GM18870 (cell line): ENCODE results near the gene CHTF8.

ENCODE experiments used
- ATAC-seq: cut with Tn5 transposase; IDR thresholded peaks from one replicate; pipeline ENCODE4 v1.9.1; 2021; ENCODE audit warnings: moderate library complexity; ENCODE audit not compliant: unreplicated experiment

CHTF8 gene

DNA sequence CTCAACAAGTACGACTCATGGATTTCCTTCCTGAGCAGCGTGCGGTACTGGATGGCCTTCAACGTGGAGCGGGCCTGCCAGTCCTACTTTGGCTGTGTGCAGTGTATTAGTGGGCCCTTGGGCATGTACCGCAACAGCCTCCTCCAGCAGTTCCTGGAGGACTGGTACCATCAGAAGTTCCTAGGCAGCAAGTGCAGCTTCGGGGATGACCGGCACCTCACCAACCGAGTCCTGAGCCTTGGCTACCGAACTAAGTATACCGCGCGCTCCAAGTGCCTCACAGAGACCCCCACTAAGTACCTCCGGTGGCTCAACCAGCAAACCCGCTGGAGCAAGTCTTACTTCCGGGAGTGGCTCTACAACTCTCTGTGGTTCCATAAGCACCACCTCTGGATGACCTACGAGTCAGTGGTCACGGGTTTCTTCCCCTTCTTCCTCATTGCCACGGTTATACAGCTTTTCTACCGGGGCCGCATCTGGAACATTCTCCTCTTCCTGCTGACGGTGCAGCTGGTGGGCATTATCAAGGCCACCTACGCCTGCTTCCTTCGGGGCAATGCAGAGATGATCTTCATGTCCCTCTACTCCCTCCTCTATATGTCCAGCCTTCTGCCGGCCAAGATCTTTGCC lies 17.9 kb downstream of the CHTF8 start:
- no peak for ATAC-seq

GRCh38 chr16:69113216-69113615 lies 19.2 kb downstream of the CHTF8 start:
- ATAC-seq, result no peak

DNA sequence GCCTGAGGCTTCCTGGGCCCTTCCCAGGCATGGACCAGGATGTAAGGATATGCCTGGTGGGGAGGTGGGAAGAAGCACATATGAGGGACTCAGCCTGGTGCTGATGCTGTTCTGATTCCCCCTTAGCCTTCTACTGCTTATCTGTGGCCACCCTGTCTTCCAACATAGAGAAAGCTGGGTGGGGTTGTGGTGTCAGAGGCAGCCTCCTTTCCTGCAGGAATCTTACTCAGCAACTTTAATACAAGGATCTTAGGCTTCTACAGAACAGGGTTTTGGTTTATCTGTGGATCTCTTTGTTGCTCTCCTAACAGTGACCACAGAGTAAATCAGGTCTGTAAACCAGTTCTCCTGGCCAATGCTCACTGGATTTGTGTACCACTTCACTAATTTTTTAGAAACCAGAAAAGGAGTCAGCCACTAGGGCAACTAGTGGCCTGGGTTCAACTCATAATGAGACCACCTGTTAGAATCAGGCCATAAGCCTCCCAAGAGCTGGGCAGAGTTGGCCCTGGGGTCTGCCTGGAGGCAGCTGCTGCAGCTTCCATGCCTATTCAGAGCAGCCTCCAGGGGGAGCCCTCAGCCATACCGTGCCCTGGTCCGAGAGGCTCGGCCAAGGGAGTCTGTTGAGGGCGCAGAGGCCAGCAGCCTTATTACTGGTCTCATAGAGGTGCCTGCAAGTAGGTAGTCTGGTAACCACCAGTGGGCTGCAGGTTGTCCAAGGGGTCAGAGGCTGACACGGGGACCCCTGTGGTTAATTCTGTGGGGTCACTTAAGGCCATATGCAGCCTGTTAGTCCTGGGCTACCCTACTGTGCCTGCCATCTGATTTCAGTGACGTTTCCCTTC lies 19.9 kb downstream of the CHTF8 start:
- no peak for ATAC-seq

GRCh38 chr16:69111876-69112230 lies 20.5 kb downstream of the CHTF8 start:
- no peak for ATAC-seq

DNA sequence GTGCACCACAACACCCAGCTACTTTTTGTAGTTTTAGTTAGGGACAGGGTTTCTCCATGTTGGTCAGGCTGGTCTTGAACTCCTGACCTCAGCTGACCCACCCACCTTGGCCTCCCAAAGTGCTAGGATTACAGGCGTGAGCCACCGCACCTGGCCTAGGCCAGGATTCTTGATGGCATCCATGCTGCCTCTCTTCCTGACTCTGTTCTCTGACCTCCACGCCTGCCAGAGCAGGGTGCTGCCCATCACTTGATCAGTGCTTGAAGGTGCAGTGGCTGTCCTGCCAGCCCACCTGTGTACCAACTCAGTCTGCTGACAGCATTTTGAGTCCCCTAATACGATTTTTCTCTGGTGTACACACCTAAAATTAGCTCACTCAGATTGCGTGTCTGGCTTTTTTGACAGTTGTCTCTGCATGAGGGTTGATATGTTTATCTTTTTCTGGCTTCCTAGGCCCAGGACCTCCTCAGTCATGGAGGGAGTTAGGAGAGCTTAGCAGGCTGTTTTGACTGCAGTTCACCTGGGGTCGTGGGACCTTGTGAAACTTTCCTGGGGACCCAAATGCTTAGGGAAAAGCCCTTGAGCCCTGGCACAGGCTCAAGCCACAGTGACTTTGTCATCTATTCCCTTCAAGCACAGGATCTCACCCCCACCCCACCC lies 21.0 kb downstream of the CHTF8 start:
- no peak for ATAC-seq

- no peak for ATAC-seq
These were observed 22.0 kb downstream of the CHTF8 start for GRCh38 chr16:69110406-69110805.

- no peak for ATAC-seq
These were observed 22.7 kb downstream of the CHTF8 start for GRCh38 chr16:69109486-69110270.

DNA sequence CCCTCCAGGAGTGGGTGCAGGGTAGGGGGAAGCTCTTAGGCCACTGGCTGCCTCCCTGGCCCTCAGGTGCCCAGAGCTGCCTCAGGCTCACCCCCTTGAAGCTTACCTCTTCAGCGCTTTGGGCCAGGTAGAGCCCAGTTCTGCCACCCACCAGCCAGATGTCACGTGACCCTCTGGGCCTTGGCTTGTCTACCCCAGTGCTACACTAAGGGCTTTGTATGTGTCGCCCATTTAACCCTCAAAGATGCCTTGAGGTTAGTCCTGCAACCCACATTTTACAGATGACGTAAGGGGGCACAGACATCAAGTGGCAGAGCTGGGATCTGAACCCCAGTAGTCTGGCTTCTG lies 23.5 kb downstream of the CHTF8 start:
- no peak for ATAC-seq

DNA sequence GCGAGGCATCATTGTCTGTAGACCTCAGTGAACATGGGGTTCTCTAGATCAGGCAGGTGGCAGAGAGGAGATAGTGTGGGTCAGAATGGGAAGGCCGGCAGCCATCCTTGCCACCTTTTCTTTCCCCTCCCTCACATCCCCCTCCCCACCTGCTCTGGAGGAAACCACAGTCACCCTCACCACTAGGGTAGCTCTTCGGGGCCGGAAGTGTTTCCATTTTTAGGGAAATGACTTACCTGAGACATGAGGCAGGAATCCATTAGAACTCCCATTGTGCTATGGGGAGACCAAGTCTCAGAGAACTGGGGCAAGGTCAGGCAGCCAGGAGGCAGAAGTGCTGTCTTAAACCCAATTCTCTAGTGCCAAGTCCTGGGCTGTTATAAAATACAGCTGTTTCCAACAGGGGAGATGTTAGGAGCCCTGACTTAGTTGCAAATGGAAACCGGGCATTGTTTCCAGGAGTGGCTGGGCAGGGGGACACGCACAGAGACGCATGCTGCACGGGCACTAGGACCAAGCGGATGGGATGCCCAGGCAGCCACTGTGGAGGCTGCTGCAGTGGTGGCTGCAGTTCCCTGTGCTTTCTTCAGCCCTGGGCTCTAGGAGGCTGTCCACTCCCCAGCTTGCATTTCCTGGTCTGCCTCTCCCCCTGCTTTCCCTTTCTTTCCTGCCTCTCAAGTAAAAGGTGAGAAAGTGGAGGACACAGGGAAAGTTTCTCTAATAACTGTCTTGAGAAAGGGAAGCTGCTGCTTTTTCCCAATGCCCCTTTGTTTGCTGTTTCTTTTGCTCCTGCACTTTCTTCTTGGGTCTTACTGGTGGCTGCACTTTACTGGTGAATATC lies 24.1 kb downstream of the CHTF8 start:
- ATAC-seq, result no peak

DNA sequence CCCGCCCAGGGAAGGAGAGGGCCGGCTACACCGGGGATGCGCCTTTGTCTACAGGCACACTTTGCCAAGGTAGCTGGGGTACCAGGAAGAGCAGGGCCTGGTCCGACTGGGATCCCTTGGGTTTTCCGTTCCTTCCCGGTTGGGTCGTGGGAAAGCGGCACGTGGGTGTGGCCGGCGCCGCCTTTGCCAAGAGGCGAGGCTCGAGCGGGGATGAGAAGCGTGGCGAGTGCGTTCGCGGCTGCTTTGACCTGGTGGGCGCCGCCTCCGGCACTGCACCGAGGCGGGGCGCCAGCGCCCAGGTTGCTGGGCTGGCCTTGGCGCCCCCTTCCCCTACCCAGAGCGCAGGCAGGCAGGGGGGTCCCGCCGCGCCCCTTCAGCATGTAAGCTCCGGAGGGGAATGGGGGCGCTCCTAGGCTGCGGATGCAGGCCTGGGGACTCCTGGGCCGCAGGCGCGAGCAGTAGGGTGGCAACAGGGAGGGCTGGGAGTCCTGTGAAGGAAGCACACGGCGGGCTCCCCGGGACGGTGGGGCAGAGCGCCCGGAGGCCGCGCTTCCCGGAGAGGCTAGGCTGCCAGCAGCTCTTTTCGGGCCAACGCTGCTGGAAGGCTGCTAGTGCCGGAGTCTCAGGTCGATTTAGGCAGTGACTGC lies 24.9 kb downstream of the CHTF8 start:
- no peak for ATAC-seq

DNA sequence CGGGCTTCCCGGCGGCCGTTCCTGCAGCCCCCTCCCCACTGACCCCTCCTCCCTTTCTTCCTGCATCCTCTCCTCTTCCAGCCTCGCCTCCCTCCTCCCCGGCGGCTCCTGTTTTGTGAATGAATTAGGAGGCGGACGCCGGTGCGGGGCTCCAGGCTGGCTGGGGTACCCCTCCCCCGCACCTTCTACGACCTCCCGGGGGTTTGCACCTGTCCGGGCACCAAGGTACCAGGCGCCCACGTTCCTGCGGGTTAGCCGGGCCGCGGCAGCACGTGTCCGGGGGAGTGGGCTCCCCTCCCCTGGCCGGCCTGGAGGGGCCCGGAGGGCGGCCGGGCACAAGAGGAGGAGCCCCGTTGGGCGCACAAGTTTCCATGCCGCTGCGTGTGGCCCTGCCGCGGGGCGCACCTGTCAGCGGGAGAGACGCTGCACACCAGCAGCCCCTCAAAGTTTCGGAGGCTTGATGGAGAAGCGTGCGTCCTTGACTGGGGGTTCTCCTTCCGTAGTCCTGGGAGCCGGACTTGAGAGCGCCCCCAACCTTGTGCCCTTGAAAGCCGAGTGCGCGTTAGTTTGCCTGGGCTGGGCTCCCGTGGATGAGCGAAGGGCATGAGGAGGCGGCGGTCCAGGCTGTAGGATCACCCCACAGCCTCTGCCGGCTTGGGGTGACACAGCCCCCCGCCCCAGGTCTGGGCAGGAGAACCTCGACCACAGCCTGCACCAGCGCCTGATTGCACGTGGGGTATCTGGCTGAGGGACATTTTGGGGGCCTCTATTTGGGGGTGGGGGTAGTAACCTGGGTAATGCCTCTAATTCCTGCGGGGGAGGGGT lies 25.7 kb downstream of the CHTF8 start:
- no peak for ATAC-seq

GRCh38 chr16:69105501-69106361 lies 26.7 kb downstream of the CHTF8 start, which contains the start of gene HAS3:
HAS3 (plus strand) TSS chr16:69105653; CDS start chr16:69109396, 3,743 bp downstream.
- ATAC-seq, result no peak

GRCh38 chr16:69100071-69100691 lies 32.2 kb downstream of the CHTF8 start:
- ATAC-seq, result no peak

DNA sequence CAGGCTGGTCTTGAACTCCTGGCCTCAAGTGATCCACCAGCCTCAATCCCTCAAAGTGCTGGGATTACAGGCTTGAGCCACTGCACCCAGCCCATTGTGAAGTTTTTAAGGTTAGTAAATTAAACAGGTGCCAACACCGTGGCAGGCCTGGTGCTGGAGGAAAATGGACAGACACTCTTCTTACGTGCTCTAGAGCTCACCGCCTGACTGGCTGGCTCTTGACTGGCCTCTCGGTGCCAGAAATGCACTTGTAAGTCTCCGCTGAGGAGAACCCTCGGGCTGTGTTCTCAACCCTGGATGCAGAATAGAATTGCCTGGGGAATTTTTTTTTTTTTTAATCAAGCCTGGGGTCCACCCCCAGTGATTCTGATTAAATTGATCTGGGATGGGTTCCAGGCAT lies 37.2 kb downstream of the CHTF8 start:
- no peak for ATAC-seq

- no peak for ATAC-seq
These were observed 37.9 kb downstream of the CHTF8 start for GRCh38 chr16:69094501-69094900.

GRCh38 chr16:69093974-69094373 lies 38.4 kb downstream of the CHTF8 start:
- no peak for ATAC-seq

DNA sequence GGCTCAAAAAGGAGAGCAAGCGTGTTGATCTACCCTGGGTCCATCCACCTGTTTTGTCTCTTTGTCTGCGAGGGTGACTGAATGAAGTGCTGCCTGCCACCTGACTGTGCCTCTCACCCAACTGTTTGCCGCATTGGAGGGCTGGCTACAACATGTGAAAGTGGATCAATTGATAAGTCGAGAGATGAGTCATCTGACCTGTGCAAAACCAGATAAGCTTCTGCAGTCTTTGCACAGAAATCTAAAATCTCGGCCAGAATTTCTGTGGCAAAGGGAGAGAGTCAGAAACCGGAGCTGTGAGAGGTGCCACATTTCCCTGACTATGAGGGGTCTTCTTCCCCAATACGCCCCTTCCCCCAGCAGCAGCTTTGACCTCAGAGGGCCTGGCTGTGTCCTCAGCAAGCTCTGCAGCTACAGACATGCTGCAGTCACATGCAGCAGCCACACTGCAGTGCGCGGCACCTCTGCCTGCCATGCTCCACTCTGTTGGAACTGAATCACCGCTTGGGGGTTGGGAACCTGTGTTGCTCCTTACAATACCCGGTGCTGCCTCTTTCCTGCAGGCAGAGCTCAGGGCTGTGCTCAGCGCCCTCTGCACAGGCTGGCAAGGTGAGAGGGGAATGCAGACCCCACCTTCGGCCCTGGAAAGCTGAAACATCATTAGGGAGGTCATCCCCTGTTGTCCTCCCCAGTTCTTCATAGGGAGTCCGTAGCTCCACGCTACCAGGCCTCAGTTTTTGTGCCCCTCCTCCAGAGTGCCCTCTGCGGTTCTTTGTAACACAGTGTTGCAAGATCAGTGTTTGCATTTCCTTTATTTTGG lies 43.1 kb downstream of the CHTF8 start:
- no peak for ATAC-seq
